Muscle layer of duodenum (tissue), 2 donors: Measurements from ENCODE around the gene COQ10B.

Experiments
- H3K27ac ChIP-seq: one replicate; pipeline ENCODE4 v1.7.0; 2013; ENCODE audit warnings: mild to moderate bottlenecking, low read length
- H3K27me3 ChIP-seq: one replicate; pipeline ENCODE4 v1.7.0; 2013; ENCODE audit warnings: low read depth, mild to moderate bottlenecking, control low read depth, low read length
- H3K36me3 ChIP-seq, 2 donors: one replicate each; pipeline ENCODE4 v1.7.0; 2013; ENCODE audit warnings: low read length in 2 of 2, control low read depth in 1 of 2, mild to moderate bottlenecking in 1 of 2; ENCODE audit not compliant: insufficient read depth in 2 of 2, control insufficient read depth in 1 of 2
- H3K4me1 ChIP-seq, 2 donors: one replicate each; pipeline ENCODE4 v1.7.0; 2013; ENCODE audit warnings: low read length in 2 of 2, mild to moderate bottlenecking in 2 of 2, control low read depth in 1 of 2, moderate library complexity in 1 of 2; ENCODE audit not compliant: insufficient read depth in 2 of 2, control insufficient read depth in 1 of 2
- H3K4me3 ChIP-seq, 2 donors: one replicate each; pipeline ENCODE4 v1.7.0; 2013; ENCODE audit warnings: low read length in 2 of 2, low read depth in 1 of 2, mild to moderate bottlenecking in 1 of 2
- H3K9me3 ChIP-seq, 2 donors: one replicate each; pipeline ENCODE4 v1.7.0; 2013; ENCODE audit warnings: low read length in 2 of 2, control low read depth in 1 of 2, mild to moderate bottlenecking in 1 of 2; ENCODE audit not compliant: control insufficient read depth in 1 of 2
- donor health status: healthy.

Gene COQ10B

GRCh38 chr2:197487385-197487784 is 34.0 kb downstream of the COQ10B start:
- peaks cover 55 to 58% of the 10 kb centered on the region in 2 donors for H3K36me3 ChIP-seq

GRCh38 chr2:197495433-197496134 is 42.2 kb downstream of the COQ10B start:
- H3K36me3 ChIP-seq = peaks cover 40 to 64% of the 10 kb centered on the region in 2 donors
- H3K27ac ChIP-seq = no peak overlapping the region
- no peaks in the 10 kb centered on the region for H3K9me3 ChIP-seq
- peaks cover 3 to 22% of the 10 kb centered on the region in 2 donors for H3K4me1 ChIP-seq
- no peak overlapping the region for H3K4me3 ChIP-seq
- no peaks in the 10 kb centered on the region for H3K27me3 ChIP-seq

More at GRCh38 chr2:197487385-197487784, 34.0 kb downstream of the COQ10B start:
- H3K4me3 ChIP-seq = no peak overlapping the region
- H3K9me3 ChIP-seq = no peaks in the 10 kb centered on the region
- no peak overlapping the region for H3K27ac ChIP-seq
- H3K27me3 ChIP-seq = no peaks in the 10 kb centered on the region
- no peaks in the 10 kb centered on the region for H3K4me1 ChIP-seq

- peaks cover 31 to 53% of the 10 kb centered on the region in 2 donors for H3K36me3 ChIP-seq
- no peaks in the 10 kb centered on the region for H3K9me3 ChIP-seq
- no peak overlapping the region for H3K27ac ChIP-seq
- no peaks in the 10 kb centered on the region for H3K27me3 ChIP-seq
- H3K4me1 ChIP-seq = peaks cover 3 to 29% of the 10 kb centered on the region in 2 donors
- H3K4me3 ChIP-seq = no peak overlapping the region
Measured at GRCh38 chr2:197496695-197497094, 43.3 kb downstream of the COQ10B start.

GRCh38 chr2:197497326-197497725 is 44.0 kb downstream of the COQ10B start:
- Histone ChIP-seq H3K4me3 (peak overlapping the region; percentile 82 to 93), H3K36me3 (peaks cover 27 to 47% of the 10 kb centered on the region in 2 donors), H3K27ac (no peak overlapping the region)

GRCh38 chr2:197498235-197498936 is 45.0 kb downstream of the COQ10B start:
- Histone ChIP-seq H3K36me3 (peaks cover 20 to 39% of the 10 kb centered on the region in 2 donors), H3K4me1 (peaks cover 3 to 36% of the 10 kb centered on the region in 2 donors), H3K27ac (peak overlapping the region; percentile 98), H3K27me3 (no peaks in the 10 kb centered on the region), H3K4me3 (peak overlapping the region; percentile 82 to 93), H3K9me3 (no peaks in the 10 kb centered on the region)

More at GRCh38 chr2:197497326-197497725, 44.0 kb downstream of the COQ10B start:
- H3K9me3 ChIP-seq = no peaks in the 10 kb centered on the region
- H3K4me1 ChIP-seq = peaks cover 3 to 35% of the 10 kb centered on the region in 2 donors
- H3K27me3 ChIP-seq = no peaks in the 10 kb centered on the region

- Histone ChIP-seq H3K4me1 (peaks cover 3 to 36% of the 10 kb centered on the region in 2 donors), H3K4me3 (peak overlapping the region; percentile 82 to 93), H3K27ac (peak overlapping the region; percentile 98), H3K9me3 (no peaks in the 10 kb centered on the region), H3K27me3 (no peaks in the 10 kb centered on the region), H3K36me3 (peaks cover 23 to 39% of the 10 kb centered on the region in 2 donors)
Measured at GRCh38 chr2:197498937-197499593, 45.7 kb downstream of the COQ10B start.

- H3K27ac ChIP-seq = peak within 1 kb of the TSS; percentile 98
- H3K4me1 ChIP-seq = peaks cover 3 to 36% of the 10 kb centered on the region in 2 donors
- peak within 1 kb of the TSS; percentile 90 to 93 for H3K4me3 ChIP-seq
- no peaks in the 10 kb centered on the region for H3K9me3 ChIP-seq
- no peaks in the 10 kb centered on the region for H3K27me3 ChIP-seq
- H3K36me3 ChIP-seq = peaks cover 22 to 41% of the 10 kb centered on the region in 2 donors
Measured at GRCh38 chr2:197499594-197500502, 46.5 kb downstream of the COQ10B start, which contains the start of the genes HSPD1 and HSPE1. Gene HSPD1 (minus strand): TSS chr2:197499840. CDS start chr2:197498848, 992 bp downstream. Gene HSPE1 (plus strand): TSS chr2:197500379. CDS start chr2:197500437, 58 bp downstream.

GRCh38 chr2:197500503-197501131 is 47.3 kb downstream of the COQ10B start:
- Histone ChIP-seq H3K9me3 (no peaks in the 10 kb centered on the region), H3K4me3 (peak overlapping the region; percentile 90 to 93), H3K36me3 (peaks cover 16 to 36% of the 10 kb centered on the region in 2 donors), H3K4me1 (peaks cover 3 to 36% of the 10 kb centered on the region in 2 donors), H3K27ac (peak overlapping the region; percentile 98), H3K27me3 (no peaks in the 10 kb centered on the region)

- H3K4me1 ChIP-seq = peaks cover 0 to 29% of the 10 kb centered on the region in 2 donors
- H3K4me3 ChIP-seq = peak overlapping the region; percentile 35 to 93
- H3K9me3 ChIP-seq = no peaks in the 10 kb centered on the region
- peak overlapping the region; percentile 54 for H3K27ac ChIP-seq
- H3K36me3 ChIP-seq = peaks cover 15 to 21% of the 10 kb centered on the region in 2 donors
- no peaks in the 10 kb centered on the region for H3K27me3 ChIP-seq
Measured at GRCh38 chr2:197502201-197502600, 48.8 kb downstream of the COQ10B start.

- Histone ChIP-seq H3K4me3 (peak overlapping the region in 1 of 2 donors; percentile 35), H3K27ac (peak overlapping the region; percentile 54), H3K4me1 (peaks cover 0 to 24% of the 10 kb centered on the region in 2 donors), H3K27me3 (no peaks in the 10 kb centered on the region), H3K9me3 (no peaks in the 10 kb centered on the region), H3K36me3 (peaks cover 15 to 20% of the 10 kb centered on the region in 2 donors)
Measured at GRCh38 chr2:197502685-197503084, 49.3 kb downstream of the COQ10B start.
